ENCODE data around the gene SH3BP4. TPM values are rescaled to one million over a fixed set of nuclear protein-coding genes. Genes with fewer than 3 reads are reported as not detected.

Gene SH3BP4
- polyA plus RNA-seq, 4 donors: 3.6 to 36.7 (median 17.4) TPM

DNA sequence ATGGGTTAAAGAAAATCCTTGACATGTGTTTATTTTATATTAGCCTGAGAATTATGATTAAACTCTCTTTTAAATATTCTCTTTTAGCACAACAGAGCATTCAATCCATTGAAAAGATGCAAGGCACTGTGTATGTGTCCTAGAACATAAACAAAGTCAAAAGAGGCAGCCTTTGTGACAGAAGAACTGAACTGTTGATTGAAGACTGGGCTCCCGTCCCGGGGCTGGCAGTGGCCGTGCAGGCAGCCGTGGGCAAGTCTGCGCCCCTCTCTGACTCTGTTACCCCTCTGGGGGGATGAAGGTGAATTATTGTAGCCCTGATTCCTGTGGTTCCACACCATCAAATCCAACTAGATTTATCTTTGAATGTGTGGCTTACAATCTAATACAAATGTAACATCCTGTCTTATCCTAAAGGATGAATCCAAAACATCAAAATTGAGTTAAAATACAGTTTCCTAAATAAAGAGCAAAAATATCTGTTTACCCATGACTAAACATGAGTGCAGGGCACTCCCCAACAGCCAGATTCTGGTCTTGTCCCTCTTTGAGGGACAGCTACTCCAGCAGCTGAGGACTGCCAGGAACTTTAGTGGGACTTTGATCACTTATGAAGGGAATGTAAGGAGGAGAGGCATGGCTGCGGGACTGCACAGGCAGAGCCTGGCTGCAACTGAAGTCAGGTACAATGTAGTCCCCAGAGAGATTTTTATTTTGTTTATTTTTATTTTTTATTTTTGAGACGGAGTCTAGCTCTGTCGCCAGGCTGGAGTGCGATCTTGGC, 37.3 kb upstream of the SH3BP4 start:
- Histone ChIP-seq H3K4me3 (ENCODE audit: low read depth in 1 of 3, low read length in 3 of 3) (no peak overlapping the region), H3K27me3 (ENCODE audit: control insufficient read depth in 3 of 3, insufficient read depth in 3 of 3, low read length in 3 of 3) (no peaks in the 10 kb centered on the region), H3K27ac (ENCODE audit: low read depth in 1 of 3, low read length in 2 of 3) (peak overlapping the region in 1 of 3 donors; percentile 49), H3K36me3 (ENCODE audit: control insufficient read depth in 3 of 3, insufficient read depth in 2 of 3, low read depth in 1 of 3, low read length in 3 of 3) (no peaks in the 10 kb centered on the region), H3K4me1 (ENCODE audit: control insufficient read depth in 3 of 3, insufficient read depth in 2 of 3, low read depth in 1 of 3, low read length in 2 of 3) (peaks cover 0 to 30% (median 0%) of the 10 kb centered on the region in 3 donors), H3K9me3 (ENCODE audit: control insufficient read depth in 2 of 2, insufficient read depth in 1 of 2, low read depth in 1 of 2, low read length in 1 of 2) (peaks cover 0 to 3% of the 10 kb centered on the region in 2 donors)
- 81 to 84% (median 82%) methylated on average over 9 of the region's 9 CpGs for WGBS, 3 donors
- FAIRE-seq: no peak
- DNase-seq: peak; percentile 23 to 52

DNA sequence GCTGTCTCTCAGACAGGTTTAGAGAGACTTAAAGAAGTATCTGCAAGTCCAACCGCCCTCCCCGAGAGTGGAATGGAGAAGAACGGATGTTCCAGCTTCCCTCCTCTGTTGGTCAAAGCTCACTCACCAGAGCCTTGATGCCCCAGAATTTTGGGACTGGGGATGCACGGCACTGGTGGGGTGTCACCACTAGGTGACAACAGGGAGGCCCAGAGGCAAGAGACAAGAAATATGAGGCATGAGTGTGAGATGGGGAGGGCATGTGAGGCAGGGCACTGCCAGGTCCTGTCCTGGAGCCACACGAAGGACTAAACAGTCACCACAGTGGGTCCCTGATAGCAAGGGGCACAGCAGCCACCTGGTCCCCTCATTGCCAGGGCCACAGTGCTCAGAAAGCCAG, 35.1 kb upstream of the SH3BP4 start:
- no peak for FAIRE-seq

DNA sequence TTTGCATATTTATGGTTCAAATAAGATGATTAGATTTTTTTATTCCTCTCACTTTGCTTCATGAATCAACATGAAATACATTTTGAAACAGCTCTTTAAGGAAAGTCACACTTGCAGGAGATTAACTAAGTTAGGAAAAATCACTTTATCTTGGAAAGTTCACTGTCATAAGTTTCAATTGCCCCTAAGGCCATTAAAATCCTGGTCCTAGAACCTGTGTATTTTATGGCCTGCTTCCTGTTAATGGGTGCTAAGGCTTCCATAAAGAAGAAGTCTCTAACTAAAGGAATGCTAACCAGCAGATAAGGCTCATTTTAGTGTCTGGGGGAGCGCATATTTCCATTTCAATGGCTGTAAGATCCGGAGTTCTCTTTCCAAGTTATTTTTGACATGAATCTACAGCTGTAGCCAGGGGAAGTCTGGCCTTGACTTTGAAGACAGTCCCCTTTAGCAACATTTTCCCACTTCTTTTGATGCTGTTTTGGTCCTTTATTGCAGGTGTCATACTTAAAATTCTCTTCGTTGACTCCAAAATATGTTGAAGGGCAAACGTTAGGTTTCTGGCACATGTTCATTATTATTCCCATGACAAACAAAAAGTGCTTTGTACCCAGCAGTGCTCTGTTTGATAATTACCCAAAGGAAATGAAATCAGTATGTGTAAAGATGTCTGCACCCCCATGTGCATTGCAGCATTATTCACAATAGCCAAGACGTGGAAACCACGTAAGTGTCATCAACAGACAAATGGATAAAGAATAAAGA, 34.4 kb upstream of the SH3BP4 start:
- no peaks in the 10 kb centered on the region for H3K27me3 ChIP-seq (ENCODE audit: control insufficient read depth in 3 of 3, insufficient read depth in 3 of 3, low read length in 3 of 3)
- 19 to 40% (median 32%) methylated on average over 6 of the region's 6 CpGs for whole genome bisulfite sequencing, 3 donors
- no peak for FAIRE-seq
- H3K4me1 ChIP-seq (ENCODE audit: control insufficient read depth in 3 of 3, insufficient read depth in 2 of 3, low read depth in 1 of 3, low read length in 2 of 3): peaks cover 0 to 30% (median 0%) of the 10 kb centered on the region in 3 donors
- peaks cover 0 to 3% of the 10 kb centered on the region in 2 donors for H3K9me3 ChIP-seq (ENCODE audit: control insufficient read depth in 2 of 2, insufficient read depth in 1 of 2, low read depth in 1 of 2, low read length in 1 of 2)
- DNase-seq: peak in 1 of 2 donors; percentile 69
- no peak overlapping the region for H3K4me3 ChIP-seq (ENCODE audit: low read depth in 1 of 3, low read length in 3 of 3)
- H3K27ac ChIP-seq (ENCODE audit: low read depth in 1 of 3, low read length in 2 of 3): peak overlapping the region in 1 of 3 donors; percentile 67
- no peaks in the 10 kb centered on the region for H3K36me3 ChIP-seq (ENCODE audit: control insufficient read depth in 3 of 3, insufficient read depth in 2 of 3, low read depth in 1 of 3, low read length in 3 of 3)

More for the DNA sequence above, 35.1 kb upstream of the SH3BP4 start:
- Histone ChIP-seq H3K4me1 (ENCODE audit: control insufficient read depth in 3 of 3, insufficient read depth in 2 of 3, low read depth in 1 of 3, low read length in 2 of 3) (peaks cover 0 to 30% (median 0%) of the 10 kb centered on the region in 3 donors), H3K27me3 (ENCODE audit: control insufficient read depth in 3 of 3, insufficient read depth in 3 of 3, low read length in 3 of 3) (no peaks in the 10 kb centered on the region), H3K27ac (ENCODE audit: low read depth in 1 of 3, low read length in 2 of 3) (peak overlapping the region in 1 of 3 donors; percentile 64), H3K36me3 (ENCODE audit: control insufficient read depth in 3 of 3, insufficient read depth in 2 of 3, low read depth in 1 of 3, low read length in 3 of 3) (no peaks in the 10 kb centered on the region), H3K4me3 (ENCODE audit: low read depth in 1 of 3, low read length in 3 of 3) (no peak overlapping the region), H3K9me3 (ENCODE audit: control insufficient read depth in 2 of 2, insufficient read depth in 1 of 2, low read depth in 1 of 2, low read length in 1 of 2) (peaks cover 0 to 3% of the 10 kb centered on the region in 2 donors)
- WGBS, 3 donors: 94 to 95% (median 95%) methylated on average over 5 of the region's 5 CpGs
- peak in 1 of 2 donors; percentile 28 for DNase-seq

DNA sequence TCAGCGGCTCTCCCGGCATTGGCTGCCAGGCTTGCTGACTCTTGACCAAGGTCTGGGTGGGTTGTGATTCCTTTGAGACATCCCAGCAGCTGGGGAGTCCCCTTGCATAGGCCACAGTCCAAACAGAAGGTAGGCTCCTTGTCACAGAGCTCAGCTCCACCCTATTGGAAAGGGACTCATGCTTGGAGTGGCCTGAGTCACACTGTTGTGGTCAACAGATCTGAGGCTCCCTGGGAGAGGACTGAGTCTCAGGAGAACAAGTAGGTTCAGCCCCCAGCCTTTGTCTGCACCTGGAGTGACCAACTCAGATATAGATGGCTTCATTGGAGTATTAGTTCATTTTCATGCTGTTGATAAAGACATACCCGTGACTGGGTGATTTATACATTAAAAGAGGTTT, 32.1 kb upstream of the SH3BP4 start:
- no peak for DNase-seq
- no peaks in the 10 kb centered on the region for H3K27me3 ChIP-seq (ENCODE audit: control insufficient read depth in 3 of 3, insufficient read depth in 3 of 3, low read length in 3 of 3)
- H3K27ac ChIP-seq (ENCODE audit: low read depth in 1 of 3, low read length in 2 of 3): no peak overlapping the region
- no peak for FAIRE-seq
- no peaks in the 10 kb centered on the region for H3K36me3 ChIP-seq (ENCODE audit: control insufficient read depth in 3 of 3, insufficient read depth in 2 of 3, low read depth in 1 of 3, low read length in 3 of 3)
- H3K4me3 ChIP-seq (ENCODE audit: low read depth in 1 of 3, low read length in 3 of 3): no peak overlapping the region
- WGBS, 3 donors: 93 to 95% (median 94%) methylated on average over 3 of the region's 3 CpGs
- H3K9me3 ChIP-seq (ENCODE audit: control insufficient read depth in 2 of 2, insufficient read depth in 1 of 2, low read depth in 1 of 2, low read length in 1 of 2): peaks cover 0 to 3% of the 10 kb centered on the region in 2 donors
- peaks cover 0 to 18% (median 0%) of the 10 kb centered on the region in 3 donors for H3K4me1 ChIP-seq (ENCODE audit: control insufficient read depth in 3 of 3, insufficient read depth in 2 of 3, low read depth in 1 of 3, low read length in 2 of 3)

DNA sequence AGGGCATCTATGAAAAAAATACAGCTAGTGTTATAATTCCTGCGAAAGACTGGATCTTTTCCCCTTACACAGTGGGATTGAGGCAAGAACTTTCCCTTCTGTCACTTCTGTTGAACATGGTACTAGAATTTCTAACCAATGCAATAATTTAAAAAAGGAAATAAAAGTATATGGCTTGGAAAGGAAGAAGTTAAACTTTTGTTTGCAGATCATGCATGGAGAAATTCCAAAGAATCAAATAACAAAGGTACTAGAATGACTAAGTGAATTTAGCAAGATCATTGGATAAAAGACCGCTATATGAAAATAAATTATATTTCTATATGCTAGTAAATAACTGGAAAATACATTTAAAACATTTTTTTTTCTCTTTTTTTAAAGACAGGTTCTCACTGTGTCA, 31.0 kb upstream of the SH3BP4 start:
- no peaks in the 10 kb centered on the region for H3K27me3 ChIP-seq (ENCODE audit: control insufficient read depth in 3 of 3, insufficient read depth in 3 of 3, low read length in 3 of 3)
- no peak overlapping the region for H3K4me3 ChIP-seq (ENCODE audit: low read depth in 1 of 3, low read length in 3 of 3)
- peaks cover 0 to 13% (median 0%) of the 10 kb centered on the region in 3 donors for H3K4me1 ChIP-seq (ENCODE audit: control insufficient read depth in 3 of 3, insufficient read depth in 2 of 3, low read depth in 1 of 3, low read length in 2 of 3)
- H3K27ac ChIP-seq (ENCODE audit: low read depth in 1 of 3, low read length in 2 of 3): no peak overlapping the region
- H3K36me3 ChIP-seq (ENCODE audit: control insufficient read depth in 3 of 3, insufficient read depth in 2 of 3, low read depth in 1 of 3, low read length in 3 of 3): no peaks in the 10 kb centered on the region
- FAIRE-seq (no peak), DNase-seq (no peak)
- peaks cover 0 to 5% of the 10 kb centered on the region in 2 donors for H3K9me3 ChIP-seq (ENCODE audit: control insufficient read depth in 2 of 2, insufficient read depth in 1 of 2, low read depth in 1 of 2, low read length in 1 of 2)
- WGBS, 3 donors: 83 to 92% (median 92%) methylated on average over 2 of the region's 2 CpGs

DNA sequence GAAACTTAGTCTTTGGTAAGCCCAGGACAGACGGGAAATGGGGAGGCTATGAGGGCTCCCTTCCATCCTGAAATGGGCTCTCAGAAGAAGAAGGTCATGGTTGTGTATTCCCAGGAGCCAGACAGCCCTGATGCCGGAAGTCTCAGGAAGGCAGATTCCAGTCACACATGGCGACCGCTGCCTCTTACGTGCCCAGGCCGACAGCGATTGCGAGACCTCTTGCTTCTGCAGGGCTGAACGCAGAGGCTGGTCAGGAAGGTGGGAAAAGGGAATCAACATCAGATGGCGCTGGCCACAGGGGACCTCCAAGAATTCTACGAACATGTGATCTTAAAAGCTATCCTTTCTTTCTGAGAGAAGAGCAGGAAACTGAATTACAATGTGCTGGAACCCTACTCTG, 22.8 kb upstream of the SH3BP4 start:
- H3K27ac ChIP-seq (ENCODE audit: low read depth in 1 of 3, low read length in 2 of 3): no peak overlapping the region
- H3K4me1 ChIP-seq (ENCODE audit: control insufficient read depth in 3 of 3, insufficient read depth in 2 of 3, low read depth in 1 of 3, low read length in 2 of 3): no peaks in the 10 kb centered on the region
- DNase-seq: no peak
- no peak overlapping the region for H3K4me3 ChIP-seq (ENCODE audit: low read depth in 1 of 3, low read length in 3 of 3)
- WGBS, 3 donors: 91 to 96% (median 95%) methylated on average over 11 of the region's 11 CpGs
- H3K27me3 ChIP-seq (ENCODE audit: control insufficient read depth in 3 of 3, insufficient read depth in 3 of 3, low read length in 3 of 3): no peaks in the 10 kb centered on the region
- no peaks in the 10 kb centered on the region for H3K36me3 ChIP-seq (ENCODE audit: control insufficient read depth in 3 of 3, insufficient read depth in 2 of 3, low read depth in 1 of 3, low read length in 3 of 3)
- no peak for FAIRE-seq
- H3K9me3 ChIP-seq (ENCODE audit: control insufficient read depth in 2 of 2, insufficient read depth in 1 of 2, low read depth in 1 of 2, low read length in 1 of 2): peaks cover 0 to 2% of the 10 kb centered on the region in 2 donors

DNA sequence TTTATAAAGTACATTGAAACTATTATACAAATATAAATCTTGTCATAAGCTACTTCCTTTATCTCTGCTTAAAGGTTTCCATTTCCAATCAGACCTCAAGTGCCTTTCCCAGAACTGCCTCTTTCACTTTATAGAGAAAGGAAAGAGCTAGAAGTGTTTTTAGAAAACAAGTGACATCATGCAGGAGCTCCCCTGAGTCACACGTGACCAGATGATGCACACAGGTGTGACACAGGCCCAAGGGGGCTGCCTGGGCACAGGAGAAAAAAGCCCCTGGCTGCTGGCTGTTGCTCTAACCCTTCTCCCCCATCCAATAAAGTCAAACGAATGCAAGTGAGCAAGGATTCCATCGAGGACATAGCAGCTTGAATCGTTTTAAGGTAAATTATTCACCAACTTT, 21.4 kb upstream of the SH3BP4 start:
- H3K27ac ChIP-seq (ENCODE audit: low read depth in 1 of 3, low read length in 2 of 3): no peak overlapping the region
- no peaks in the 10 kb centered on the region for H3K4me1 ChIP-seq (ENCODE audit: control insufficient read depth in 3 of 3, insufficient read depth in 2 of 3, low read depth in 1 of 3, low read length in 2 of 3)
- H3K36me3 ChIP-seq (ENCODE audit: control insufficient read depth in 3 of 3, insufficient read depth in 2 of 3, low read depth in 1 of 3, low read length in 3 of 3): no peaks in the 10 kb centered on the region
- H3K9me3 ChIP-seq (ENCODE audit: control insufficient read depth in 2 of 2, insufficient read depth in 1 of 2, low read depth in 1 of 2, low read length in 1 of 2): no peaks in the 10 kb centered on the region
- H3K27me3 ChIP-seq (ENCODE audit: control insufficient read depth in 3 of 3, insufficient read depth in 3 of 3, low read length in 3 of 3): no peaks in the 10 kb centered on the region
- no peak for DNase-seq
- H3K4me3 ChIP-seq (ENCODE audit: low read depth in 1 of 3, low read length in 3 of 3): no peak overlapping the region
- 65 to 79% (median 70%) methylated on average over 4 of the region's 4 CpGs for WGBS, 3 donors
- FAIRE-seq: no peak

DNA sequence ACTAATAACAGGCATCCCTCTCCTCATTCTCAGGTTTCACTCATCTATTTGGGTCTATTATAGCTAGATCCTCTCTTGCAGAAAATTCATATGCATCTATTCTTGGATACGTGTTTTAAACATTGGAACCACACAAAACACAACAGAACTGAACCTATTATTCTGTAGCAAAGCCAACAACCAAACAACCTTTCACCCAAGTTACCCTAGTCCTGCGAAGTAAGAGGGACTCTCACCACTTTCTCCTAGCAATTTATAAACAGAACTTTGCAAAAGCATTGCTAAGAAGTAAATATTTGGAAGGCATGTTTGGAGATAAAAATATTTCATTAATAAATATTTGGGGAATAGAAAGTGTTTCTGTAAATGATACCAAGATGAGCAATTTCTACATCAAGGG, 20.4 kb upstream of the SH3BP4 start:
- Histone ChIP-seq H3K9me3 (ENCODE audit: control insufficient read depth in 2 of 2, insufficient read depth in 1 of 2, low read depth in 1 of 2, low read length in 1 of 2) (no peaks in the 10 kb centered on the region), H3K27me3 (ENCODE audit: control insufficient read depth in 3 of 3, insufficient read depth in 3 of 3, low read length in 3 of 3) (no peaks in the 10 kb centered on the region), H3K36me3 (ENCODE audit: control insufficient read depth in 3 of 3, insufficient read depth in 2 of 3, low read depth in 1 of 3, low read length in 3 of 3) (no peaks in the 10 kb centered on the region), H3K27ac (ENCODE audit: low read depth in 1 of 3, low read length in 2 of 3) (no peak overlapping the region), H3K4me1 (ENCODE audit: control insufficient read depth in 3 of 3, insufficient read depth in 2 of 3, low read depth in 1 of 3, low read length in 2 of 3) (no peaks in the 10 kb centered on the region), H3K4me3 (ENCODE audit: low read depth in 1 of 3, low read length in 3 of 3) (no peak overlapping the region)
- DNase-seq (no peak), FAIRE-seq (no peak)
- 70 to 85% (median 74%) methylated on average over 2 of the region's 2 CpGs for WGBS, 3 donors

All from small intestine (tissue), 7 donors.